HCT116 (cell line): ENCODE measurements around the gene UMAD1. TPM values are rescaled to one million over a fixed set of nuclear protein-coding genes. Genes with fewer than 3 reads are reported as not detected.

Source experiments
- ATAC-seq: fragments of 200-7000 bp; cut with Tn5 transposase; 2 replicates; pipeline ENCODE4 v1.9.1; 2020; ENCODE audit warnings: mild to moderate bottlenecking, moderate library complexity
- BruUV-seq: library from RNA; stranded (reverse); fragments of 400-500 nt; replicated peaks from 2 replicates; lab custom pipeline; 2021; lab: Mats Ljungman, UMichigan
- CTCF ChIA-PET: fragments of 300-600 bp; sonication (Branson Sonifier 250); formaldehyde crosslinking; loops from one replicate; lab custom pipeline; 2021; ENCODE audit warnings: antibody characterized with exemption; lab: Charles Lee
- POLR2A ChIA-PET: fragments of 300-600, 350-600 bp; sonication (Branson Sonifier 250); formaldehyde crosslinking; loops from one replicate; lab custom pipeline; 2021; ENCODE audit warnings: antibody characterized with exemption; lab: Charles Lee
- RAD21 ChIA-PET, 2 experiments: fragments of 300-600 bp; sonication (Branson Sonifier 250); formaldehyde crosslinking; loops; one replicate each; lab custom pipeline; 2023; ENCODE audit warnings: low total read pairs in 2 of 2; ENCODE audit not compliant: uncharacterized antibody in 2 of 2, unreplicated experiment in 2 of 2, low non-redundant PET in 1 of 2; lab: Charles Lee
- DNase-seq: peaks from one replicate; pipeline ENCODE4 v3.0.0-alpha.2; 2010; ENCODE audit warnings: low read depth, low spot score
- H2AFZ ChIP-seq: fragments of 200-600 bp; shearing (Covaris generic), sonication (generic); 2 replicates; pipeline ENCODE4 v1.6.1; 2017; ENCODE audit warnings: low read depth, mixed run types, mixed read lengths, antibody characterized with exemption, low read length; ENCODE audit not compliant: poor library complexity, severe bottlenecking
- H3K27ac ChIP-seq: 2 replicates; pipeline ENCODE4 v1.5.1; 2012; ENCODE audit warnings: low read depth, low read length
- H3K27me3 ChIP-seq: fragments of 200-600 bp; sonication (generic); 2 replicates; pipeline ENCODE4 v1.6.1; 2016; ENCODE audit warnings: mixed run types, low read length, mixed read lengths; ENCODE audit not compliant: insufficient read depth
- H3K36me3 ChIP-seq, 2 experiments: fragments of 200-500 bp in 1 of 2; fragments of 200-600 bp in 1 of 2; sonication (Bioruptor generic) in 1 of 2; sonication (generic) in 1 of 2; 2 replicates each; pipeline versions ENCODE4 v1.5.1 to v1.6.1; 2014 to 2016; ENCODE audit warnings: low read length in 2 of 2, inconsistent platforms in 1 of 2, mixed read lengths in 1 of 2, mixed run types in 1 of 2; ENCODE audit not compliant: insufficient read depth in 2 of 2, control insufficient read depth in 1 of 2
- H3K4me1 ChIP-seq, 2 experiments: fragments of 200-600 bp in 1 of 2; sonication (generic) in 1 of 2; 2 replicates each; pipeline versions ENCODE4 v1.5.1 to v1.6.1; 2012 to 2017; ENCODE audit warnings: low read length in 2 of 2, inconsistent platforms in 1 of 2, mild to moderate bottlenecking in 1 of 2, mixed read lengths in 1 of 2, mixed run types in 1 of 2, moderate library complexity in 1 of 2; ENCODE audit not compliant: insufficient read depth in 2 of 2, control insufficient read depth in 1 of 2
- H3K4me2 ChIP-seq: fragments of 200-600 bp; sonication (generic); 2 replicates; pipeline ENCODE4 v1.6.1; 2017; ENCODE audit warnings: mixed run types, low read length, mixed read lengths
- H3K4me3 ChIP-seq, 2 experiments: fragments of 200-600 bp in 1 of 2; sonication (generic) in 1 of 2; replicated peaks in 1 of 2; 2 replicates each; pipeline ENCODE4 v1.5.1; 2011 to 2016; ENCODE audit warnings: low read length in 2 of 2, control low read depth in 1 of 2, low read depth in 1 of 2, mild to moderate bottlenecking in 1 of 2, mixed read lengths in 1 of 2, mixed run types in 1 of 2
- H3K79me2 ChIP-seq: fragments of 200-600 bp; sonication (generic); 2 replicates; pipeline ENCODE4 v1.6.1; 2017; ENCODE audit warnings: mild to moderate bottlenecking, mixed run types, low read length, moderate library complexity, mixed read lengths; ENCODE audit not compliant: insufficient read depth
- H3K9ac ChIP-seq: fragments of 200-600 bp; sonication (generic); 2 replicates; pipeline ENCODE4 v1.6.1; 2016; ENCODE audit warnings: low read length, mixed read lengths
- H3K9me2 ChIP-seq: fragments of 200-600 bp; sonication (generic), shearing (Covaris generic); 2 replicates; pipeline ENCODE4 v1.6.1; 2017; ENCODE audit warnings: mixed run types, mild to moderate bottlenecking, moderate library complexity; ENCODE audit not compliant: insufficient read depth
- H3K9me3 ChIP-seq, 2 experiments: fragments of 200-500 bp in 1 of 2; fragments of 200-600 bp in 1 of 2; sonication (Bioruptor generic) in 1 of 2; sonication (generic) in 1 of 2; 2 replicates each; pipeline ENCODE4 v1.6.1; 2014 to 2017; ENCODE audit warnings: low read length in 2 of 2, mixed read lengths in 2 of 2, inconsistent platforms in 1 of 2, low read depth in 1 of 2, mild to moderate bottlenecking in 1 of 2, mixed run types in 1 of 2, moderate library complexity in 1 of 2; ENCODE audit not compliant: control insufficient read depth in 1 of 2, insufficient read depth in 1 of 2
- H4K20me1 ChIP-seq: fragments of 200-600 bp; sonication (generic), shearing (Covaris generic); 2 replicates; pipeline ENCODE4 v1.6.1; 2017; ENCODE audit warnings: mixed run types, mild to moderate bottlenecking, moderate library complexity; ENCODE audit not compliant: insufficient read depth
- REST ChIP-seq: IDR thresholded peaks from 2 replicates; pipeline ENCODE4 v1.6.1; 2012; ENCODE audit warnings: low read depth
- SP1 ChIP-seq: IDR thresholded peaks from 2 replicates; pipeline ENCODE4 v1.6.1; 2012; ENCODE audit warnings: low read depth
- YY1 ChIP-seq: IDR thresholded peaks from 2 replicates; pipeline ENCODE4 v1.6.1; 2011; ENCODE audit warnings: low read length, low read depth, moderate library complexity, mild to moderate bottlenecking; ENCODE audit not compliant: insufficient replicate concordance; ENCODE audit errors: extremely low read depth
- intact Hi-C: fragments of 100-400 bp; cut with micrococcal nuclease; formaldehyde crosslinking; loops from 2 replicates; pipeline ENCODE4 v1.10.0; 2022
- total RNA-seq: library from RNA; stranded (reverse); gene quantifications from one replicate; pipeline ENCODE4 v1.2.1, GENCODE V29; 2021; ENCODE audit not compliant: unreplicated experiment
- TF ChIP-seq, protein P1 (sequence below): IDR thresholded peaks from 2 replicates; pipeline ENCODE4 v1.6.1; 2012

UMAD1 gene
- total RNA-seq, 1 experiment from 2014 or later, result 12.7 TPM

DNA sequence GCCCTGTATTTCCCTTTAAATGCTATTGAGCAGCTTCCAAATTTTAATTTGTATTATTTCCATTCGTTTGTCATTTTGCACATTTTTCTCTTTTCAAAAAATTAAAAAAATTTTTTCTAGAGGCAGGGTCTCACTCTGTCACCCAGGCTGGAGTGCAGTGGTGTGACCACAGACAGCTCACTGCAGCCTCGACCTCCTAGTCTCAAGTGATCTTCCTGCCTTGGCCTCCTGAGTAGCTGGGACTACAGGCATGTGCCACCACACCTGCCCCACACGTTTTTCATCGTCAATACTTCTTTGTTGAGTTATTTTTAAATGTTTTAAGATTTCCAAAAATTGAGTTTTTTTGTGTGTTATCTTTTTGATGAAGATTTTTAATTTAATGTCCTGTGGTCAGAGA is 73.2 kb downstream of the UMAD1 start (continued):
- no peak for TF ChIP-seq YY1

DNA sequence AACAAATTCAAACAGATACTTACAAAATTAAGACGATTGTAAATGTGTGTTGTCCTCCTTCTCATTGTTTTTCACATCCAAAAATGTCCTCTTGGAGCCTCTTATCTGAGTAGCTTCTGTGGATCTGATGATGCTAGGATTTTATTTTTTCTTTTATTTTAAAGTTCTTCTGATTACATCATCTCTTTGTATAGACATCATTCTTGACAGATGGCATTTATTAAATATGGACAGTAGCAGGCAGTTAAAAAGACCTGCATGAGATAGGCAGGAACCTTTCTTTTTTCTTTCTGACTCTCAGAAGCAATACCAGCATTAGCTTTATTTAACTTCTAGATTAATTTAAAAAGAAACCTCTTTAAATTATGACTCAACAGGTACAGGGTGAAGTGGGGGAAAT is 77.9 kb downstream of the UMAD1 start, which contains the start of gene RPA3:
Gene RPA3, minus strand, starts transcription at position 116 of the 400 bp plus-strand sequence. CDS start 78,189 bp downstream, outside the sequence.
- DNase-seq, result no peak
- no peak within 1 kb of the TSS for H3K9ac ChIP-seq
- H2AFZ ChIP-seq, result no peak within 1 kb of the TSS
- H4K20me1 ChIP-seq, result no peaks in the 10 kb centered on the region
- intact Hi-C loops, result no loop called here
- no TSS peak for BruUV-seq
- RAD21 ChIA-PET, result no interaction called here
- POLR2A ChIA-PET, result no interaction called here
- H3K9me2 ChIP-seq, result no peaks in the 10 kb centered on the region
- H3K79me2 ChIP-seq, result no peaks in the 10 kb centered on the region
- ATAC-seq, result no peak
- H3K4me2 ChIP-seq, result no peak within 1 kb of the TSS
- no peaks in the 10 kb centered on the region for H3K4me1 ChIP-seq
- no peak within 1 kb of the TSS for H3K4me3 ChIP-seq
- TF ChIP-seq REST (no peak), YY1 (no peak), SP1 (no peak)
- TF ChIP-seq, protein P1, sequence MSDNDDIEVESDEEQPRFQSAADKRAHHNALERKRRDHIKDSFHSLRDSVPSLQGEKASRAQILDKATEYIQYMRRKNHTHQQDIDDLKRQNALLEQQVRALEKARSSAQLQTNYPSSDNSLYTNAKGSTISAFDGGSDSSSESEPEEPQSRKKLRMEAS, result no peak
- no peak within 1 kb of the TSS for H3K27ac ChIP-seq
- H3K27me3 ChIP-seq, result no peaks in the 10 kb centered on the region
- no peaks in the 10 kb centered on the region for H3K9me3 ChIP-seq
- H3K36me3 ChIP-seq, result no peaks in the 10 kb centered on the region
- CTCF ChIA-PET, result no interaction called here
